SKM-1 treated with dmso at 0.1 percent for 144 hours (cell line): ENCODE measurements around the gene ISM2.

Experiments
- DNase-seq: peaks from one replicate; lab custom pipeline; 2025; ENCODE audit not compliant: unreplicated experiment; lab: John Stamatoyannopoulos, UW

Gene ISM2

DNA sequence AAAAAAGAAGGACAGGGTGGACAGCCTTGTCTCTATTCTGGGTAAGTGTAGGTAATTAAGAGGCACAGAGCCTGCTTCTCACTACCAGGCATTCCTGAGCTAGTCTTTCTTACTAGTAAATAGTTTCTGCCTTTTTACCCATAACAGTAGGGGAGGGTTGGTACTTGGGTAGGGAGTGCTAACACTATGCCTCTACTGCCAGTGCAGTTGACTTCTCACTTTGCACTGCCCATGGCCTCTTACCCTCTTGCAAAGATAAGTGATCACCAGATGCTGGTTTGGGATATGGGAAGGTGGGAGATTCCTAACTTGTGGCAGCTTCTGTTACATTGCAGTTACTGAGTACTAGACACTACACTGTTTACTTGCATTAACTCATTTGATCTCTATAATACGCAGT lies 29.1 kb downstream of the ISM2 start:
- DNase-seq, result no peak

- no peak for DNase-seq
These were observed 29.5 kb downstream of the ISM2 start for GRCh38 chr14:77469067-77469505.

- DNase-seq, result no peak
These were observed 30.8 kb downstream of the ISM2 start for GRCh38 chr14:77467801-77468200.

DNA sequence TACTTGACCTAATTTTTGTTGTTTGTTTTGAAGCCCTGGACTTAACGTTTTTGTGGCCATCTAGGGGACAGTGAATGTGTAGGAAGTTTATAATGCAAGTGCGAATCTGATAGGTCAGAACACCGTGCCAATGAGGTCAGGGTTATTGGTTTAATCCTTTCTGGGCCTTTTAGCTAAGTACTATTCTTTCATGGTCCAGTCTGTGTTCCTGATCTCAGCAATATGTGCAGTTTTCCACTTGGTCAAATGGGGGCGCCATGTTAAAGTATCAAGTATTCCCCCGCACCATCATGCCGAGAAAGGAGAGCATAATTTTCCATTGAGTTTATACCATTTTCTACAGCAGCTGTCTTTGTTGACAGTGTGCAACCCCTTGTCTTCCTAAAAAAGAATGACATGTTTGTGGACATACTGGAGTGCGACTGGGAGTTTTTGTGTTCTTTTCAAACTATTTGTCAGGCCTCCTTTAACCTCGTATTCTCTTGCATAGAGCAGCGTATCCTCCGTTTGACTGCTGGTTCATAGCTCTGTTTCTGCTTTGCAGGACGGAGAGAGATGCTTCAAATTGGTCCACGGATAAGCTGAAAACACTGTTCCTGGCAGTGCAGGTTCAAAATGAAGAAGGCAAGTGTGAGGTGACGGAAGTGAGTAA lies 39.4 kb downstream of the ISM2 start:
- peak; percentile 23 for DNase-seq

DNA sequence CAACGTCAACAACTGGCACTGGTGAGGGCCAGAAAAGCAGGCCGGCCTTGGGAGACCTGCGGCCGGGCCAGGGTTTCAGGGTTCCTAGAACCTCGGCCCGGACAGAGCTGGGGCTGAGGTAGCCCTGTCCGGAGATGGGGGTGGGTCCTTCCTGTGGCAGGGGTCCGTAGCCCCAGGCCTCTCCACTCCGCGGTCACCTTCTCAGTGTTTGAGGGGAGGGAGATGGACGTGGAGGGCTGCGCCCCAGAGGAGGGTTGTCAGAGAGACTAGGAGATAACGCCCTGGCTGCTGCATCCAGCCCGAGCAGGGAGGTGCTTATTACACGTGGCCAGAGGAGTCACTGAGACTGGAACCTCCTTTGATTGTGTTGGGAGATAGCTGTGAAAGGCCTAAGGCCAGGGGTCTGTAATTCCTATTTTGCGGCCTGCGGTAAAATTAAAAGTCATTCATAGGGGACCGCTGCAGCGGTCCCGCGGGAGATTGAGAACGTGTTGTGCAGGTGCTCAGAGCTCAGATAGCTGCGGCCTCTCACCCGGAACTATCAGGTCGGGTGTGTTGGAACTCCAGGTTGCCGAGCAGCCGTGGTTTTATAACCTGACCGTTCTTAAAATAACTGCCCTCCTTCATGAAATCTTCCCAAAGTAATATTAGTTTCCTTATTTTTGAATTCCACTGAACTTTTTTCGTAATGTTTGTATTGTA lies 40.2 kb downstream of the ISM2 start:
- peak; percentile 0 for DNase-seq

GRCh38 chr14:77457522-77458248 lies 40.9 kb downstream of the ISM2 start, which contains the start of the genes AHSA1 and VIPAS39:
TSS of gene AHSA1 (plus strand) at chr14:77458093. CDS start at chr14:77458190, 97 bp downstream.
TSS of gene VIPAS39 (minus strand) at chr14:77457601. CDS start at chr14:77454102, 3,499 bp downstream.
- peak; percentile 84 for DNase-seq

GRCh38 chr14:77457115-77457521 lies 41.5 kb downstream of the ISM2 start:
- no peak for DNase-seq

DNA sequence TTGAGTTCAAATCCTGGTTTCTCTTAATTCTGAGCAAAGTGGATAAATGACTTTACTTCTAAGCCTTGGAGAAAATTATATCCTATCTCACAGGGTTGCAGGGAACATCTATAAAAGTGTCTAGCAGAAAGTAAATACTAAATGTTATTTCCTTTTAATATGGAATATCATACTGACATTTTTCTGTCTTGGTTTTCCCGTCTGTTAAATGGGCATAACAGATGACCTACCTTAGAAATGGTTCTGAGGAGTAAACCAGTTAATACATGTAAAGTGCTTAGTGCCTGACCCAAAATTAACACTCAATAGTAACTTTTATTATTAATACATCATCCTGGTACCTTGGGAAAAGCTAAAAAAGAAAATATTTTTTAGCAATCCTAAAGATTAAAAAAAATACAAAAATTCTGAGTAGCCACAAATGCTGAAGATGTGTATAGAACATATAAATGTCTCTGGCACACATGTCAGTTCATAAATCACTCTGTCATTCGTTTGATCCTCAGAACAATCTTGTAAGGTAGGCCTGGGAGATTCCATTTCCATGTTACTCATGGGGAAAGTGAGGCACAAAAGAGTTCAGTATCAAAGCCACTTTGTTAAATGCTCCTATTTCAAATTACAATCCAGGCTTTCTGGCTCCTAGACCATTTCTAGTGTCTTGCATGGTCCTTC lies 42.5 kb downstream of the ISM2 start:
- no peak for DNase-seq

- DNase-seq, result no peak
These were observed 56.4 kb downstream of the ISM2 start for GRCh38 chr14:77442196-77442595.

GRCh38 chr14:77439861-77440260 lies 58.8 kb downstream of the ISM2 start:
- DNase-seq, result no peak

DNA sequence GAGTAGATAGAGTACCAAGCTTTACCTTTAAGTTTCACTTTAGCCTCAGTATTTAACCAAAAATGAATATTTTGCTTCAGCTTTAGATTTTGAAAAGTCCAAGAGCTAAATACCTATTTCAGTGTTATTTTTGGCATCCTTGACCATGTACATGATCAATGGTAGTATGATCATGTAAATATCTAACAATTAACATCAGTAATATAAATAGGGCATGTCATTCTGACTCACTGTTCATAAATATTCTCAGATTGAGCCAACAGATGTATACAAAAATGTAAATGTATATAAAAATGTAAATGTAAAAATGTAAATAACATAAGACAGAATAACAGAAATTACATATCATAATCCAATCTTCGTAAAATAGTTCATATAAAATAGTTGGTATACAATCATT lies 60.0 kb downstream of the ISM2 start:
- no peak for DNase-seq

- no peak for DNase-seq
These were observed 62.6 kb downstream of the ISM2 start for GRCh38 chr14:77436042-77436441.

GRCh38 chr14:77426396-77426795 lies 72.2 kb downstream of the ISM2 start:
- no peak for DNase-seq

GRCh38 chr14:77424862-77425261 lies 73.8 kb downstream of the ISM2 start:
- no peak for DNase-seq
